Bone marrow (tissue), 2 donors: ENCODE data around the gene CERS4.
"Not testable (repeated sequence)": the region's sequence is repeated elsewhere in the genome, so short reads cannot be mapped to it uniquely, and the experiment has no call there.

Experiments
- DNase-seq, 2 donors: peaks; one replicate each; lab custom pipeline; 2025; lab: John Stamatoyannopoulos, UW

Gene CERS4

DNA sequence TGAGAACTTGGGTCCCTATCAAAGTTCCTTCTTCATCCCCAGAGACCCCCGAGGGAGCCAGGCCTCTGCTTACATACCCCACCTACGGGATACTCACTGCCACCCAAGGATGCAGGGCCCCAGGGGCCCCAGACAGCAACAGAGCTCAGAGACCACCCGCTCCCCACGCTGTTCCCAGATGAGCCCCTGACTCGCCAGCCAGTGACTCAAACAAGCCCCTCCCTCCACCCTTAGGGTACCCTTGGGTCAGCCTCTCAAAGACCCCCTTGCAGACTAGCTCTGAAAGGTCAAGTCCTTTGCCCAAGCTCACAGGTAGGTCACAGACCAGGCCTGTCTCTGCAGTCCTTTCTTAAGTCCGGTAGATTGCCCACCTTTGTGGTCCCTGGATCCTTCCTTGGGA is 53.3 kb downstream of the CERS4 start:
- DNase-seq: no peak

DNA sequence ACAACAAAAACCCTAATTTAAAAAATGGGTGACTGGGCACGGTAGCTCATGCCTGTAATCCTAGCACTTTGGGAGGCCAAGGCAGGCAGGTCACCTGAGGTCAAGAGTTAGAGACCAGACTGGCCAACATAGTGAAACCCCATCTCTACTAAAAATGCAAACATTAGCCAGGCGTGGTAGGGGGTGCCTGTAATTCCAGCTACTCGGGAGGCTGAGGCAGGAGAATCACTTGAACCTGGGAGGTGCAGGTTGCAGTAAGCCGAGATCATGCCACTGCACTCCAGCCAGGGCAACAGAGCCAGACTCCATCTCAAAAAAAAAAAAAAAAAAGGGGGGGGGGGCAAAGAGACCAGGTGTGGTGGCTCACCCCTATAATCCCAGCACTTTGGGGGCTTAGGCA is 55.1 kb downstream of the CERS4 start:
- DNase-seq: not testable (repeated sequence)

GRCh38 chr19:8265872-8266271 is 56.7 kb downstream of the CERS4 start:
- DNase-seq: no peak

DNA sequence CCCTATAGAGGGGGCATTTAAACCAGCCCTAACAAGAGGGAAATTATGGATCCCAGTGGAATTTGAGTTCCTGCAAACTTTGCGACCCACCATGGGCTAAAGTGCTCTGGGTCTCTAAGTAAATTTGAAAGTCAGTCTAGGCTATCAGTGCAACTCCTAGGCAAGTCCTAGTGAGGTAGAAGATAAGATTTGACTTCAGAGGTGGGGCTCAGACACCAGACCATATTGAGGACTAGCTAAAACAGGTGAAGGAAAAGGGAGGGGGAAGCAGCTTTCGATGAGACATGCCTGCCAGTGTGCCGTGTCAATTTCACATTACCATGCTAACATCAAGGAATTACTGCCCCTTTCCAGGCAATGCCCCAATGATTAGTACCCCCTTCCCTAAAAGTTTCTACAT is 60.6 kb downstream of the CERS4 start:
- no peak for DNase-seq

- not testable (repeated sequence) for DNase-seq
These were observed 67.3 kb downstream of the CERS4 start for GRCh38 chr19:8276508-8276907.

- DNase-seq: not testable (repeated sequence)
These were observed 82.2 kb downstream of the CERS4 start for GRCh38 chr19:8291337-8291736.

GRCh38 chr19:8302357-8302691 is 93.2 kb downstream of the CERS4 start:
- no peak for DNase-seq

DNA sequence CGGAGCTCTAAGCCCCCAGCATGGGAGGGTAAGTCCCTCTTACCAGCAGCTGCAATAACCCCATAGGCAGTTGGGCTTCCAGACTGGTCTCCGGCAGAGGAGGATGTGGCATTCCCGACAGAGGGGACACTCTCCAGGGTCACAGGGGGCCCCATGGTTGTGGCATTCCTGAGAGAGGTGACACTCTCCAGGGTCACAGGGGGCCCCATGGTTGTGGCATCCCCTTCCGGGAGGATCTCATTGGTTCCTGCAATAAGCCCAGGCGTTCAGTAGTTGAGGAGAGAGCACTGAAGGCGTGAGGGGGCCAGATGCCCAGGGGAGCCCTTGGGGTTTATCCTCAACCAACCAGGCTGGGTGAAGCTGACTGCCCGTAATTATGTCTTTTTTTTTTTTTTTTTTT is 93.6 kb downstream of the CERS4 start:
- DNase-seq: no peak

DNA sequence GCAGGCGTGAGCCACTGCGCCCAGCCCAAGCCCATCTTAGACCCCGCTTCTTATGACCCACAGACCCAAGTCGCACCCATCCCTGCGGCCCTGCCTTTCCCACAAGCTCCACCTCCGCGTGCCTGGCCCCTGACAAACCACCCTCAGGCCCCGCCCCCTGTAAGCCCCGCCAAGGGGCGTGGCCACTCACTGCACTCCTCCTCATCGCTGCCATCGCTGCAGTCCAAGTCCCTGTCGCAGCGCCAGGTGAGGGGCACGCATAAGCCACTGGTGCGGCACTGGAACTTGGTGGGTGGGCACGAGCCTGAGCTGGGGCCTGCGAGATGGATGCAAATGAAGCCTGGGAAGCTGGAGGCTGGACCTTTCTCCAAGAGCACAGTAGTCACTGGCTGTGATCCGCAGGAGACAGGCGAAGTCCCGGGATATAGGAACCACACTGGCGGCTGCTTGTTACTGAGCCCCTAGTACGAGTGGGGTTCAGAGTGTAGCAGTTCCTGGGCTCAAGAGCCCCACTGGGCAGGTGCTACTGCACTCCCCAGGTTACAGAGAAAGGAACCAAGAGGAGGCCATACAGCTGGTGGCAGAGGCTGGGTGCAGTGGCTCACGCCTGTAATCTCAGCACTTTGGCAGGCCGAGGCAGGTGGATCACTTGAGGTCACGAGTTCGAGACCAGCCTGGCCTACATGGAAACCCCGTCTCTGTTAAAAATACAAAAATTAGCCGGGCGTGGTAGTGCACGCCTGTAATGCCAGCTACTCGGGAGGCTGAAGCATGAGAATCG is 95.9 kb downstream of the CERS4 start:
- DNase-seq: no peak

DNA sequence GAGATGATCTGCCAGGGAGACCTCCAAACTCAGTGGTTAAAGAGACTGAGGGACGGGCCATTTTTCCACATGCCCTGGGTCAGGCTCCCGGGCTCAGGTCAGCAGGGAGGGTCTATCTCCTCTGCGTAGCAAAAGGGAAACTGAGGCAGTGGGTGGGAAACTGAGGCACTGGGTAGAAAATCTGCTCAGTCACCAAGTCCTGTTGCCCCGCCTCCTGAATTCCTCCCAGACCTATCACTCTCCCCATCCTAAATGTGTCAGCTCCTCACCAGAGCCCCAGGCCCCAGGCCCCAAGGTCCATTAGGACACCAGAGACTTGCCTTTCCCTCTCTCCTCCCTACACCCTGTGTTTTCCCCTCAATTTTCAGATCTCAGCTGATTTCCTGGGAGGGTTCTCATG is 96.6 kb downstream of the CERS4 start:
- no peak for DNase-seq

DNA sequence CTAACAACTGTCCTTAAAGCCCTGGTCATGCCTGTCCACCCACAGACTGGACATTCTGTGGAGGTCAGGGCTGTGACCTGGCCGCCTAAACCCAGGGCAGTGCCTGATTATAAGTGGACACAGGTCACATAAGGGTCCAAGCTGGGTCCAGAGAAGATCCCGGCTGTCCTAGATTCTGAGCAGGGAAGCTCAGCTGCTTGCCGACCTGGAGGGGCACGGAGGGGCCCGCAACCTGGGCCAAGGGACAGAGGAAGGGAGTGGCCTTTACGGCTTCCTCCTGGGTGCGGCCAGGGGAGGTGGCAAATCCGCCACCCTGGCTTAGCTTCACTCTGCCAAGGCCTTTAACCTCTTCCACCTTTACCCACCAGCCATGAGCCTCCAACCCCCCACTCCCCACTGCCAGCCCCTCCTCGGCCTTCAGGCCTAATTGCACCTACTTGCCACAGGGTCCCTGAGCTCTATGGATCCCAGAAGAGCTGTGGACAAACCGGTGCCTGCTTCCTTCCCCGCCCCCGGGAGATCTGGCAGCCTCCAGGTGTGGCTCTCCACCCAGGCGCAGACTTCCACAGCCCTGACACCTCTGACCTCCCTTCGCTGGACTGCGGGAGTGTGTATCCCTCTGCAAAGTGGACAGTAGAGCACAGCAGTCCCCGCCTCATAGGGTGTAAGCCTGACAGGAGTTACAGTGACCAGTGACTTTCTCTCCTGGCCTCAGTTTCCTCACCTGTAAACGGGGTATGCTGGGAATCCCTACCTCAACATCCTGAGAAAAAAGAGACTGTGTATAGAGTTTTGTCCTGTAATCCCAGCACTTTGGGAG is 97.3 kb downstream of the CERS4 start:
- no peak for DNase-seq

DNA sequence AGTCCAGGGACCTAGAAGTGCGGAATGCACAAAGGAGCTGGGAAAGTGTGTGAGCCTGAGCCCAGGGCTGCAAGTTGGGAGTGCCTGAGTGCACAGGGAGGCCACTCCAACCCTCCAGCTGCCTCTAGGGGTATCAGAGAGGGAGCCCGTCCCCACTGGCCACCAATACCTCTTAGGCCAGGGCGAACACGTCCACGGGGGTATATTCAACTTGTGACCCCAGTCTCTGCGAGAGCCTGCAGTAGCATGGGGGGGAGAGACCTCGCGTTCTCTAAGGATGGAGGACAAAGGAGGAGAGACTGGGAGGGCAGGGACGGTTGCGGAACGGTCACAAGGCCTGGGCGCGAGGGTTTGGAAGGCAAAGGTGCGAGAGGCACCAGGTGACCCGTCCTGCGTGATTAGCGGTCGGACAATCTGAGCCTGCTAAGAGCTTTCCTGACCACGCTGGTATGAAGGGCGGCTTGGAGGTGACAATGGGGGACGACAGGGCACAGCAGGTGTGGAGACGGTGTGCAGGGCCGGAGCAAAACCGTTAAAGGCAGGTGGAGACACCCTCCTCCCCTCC is 98.3 kb downstream of the CERS4 start:
- DNase-seq: no peak

GRCh38 chr19:8307965-8308866 is 99.0 kb downstream of the CERS4 start, which contains the start of gene CD320:
Gene CD320, minus strand, starts transcription at chr19:8308358. Its CDS starts 68 bp downstream, at chr19:8308290.
- DNase-seq: peak; percentile 33 to 64

DNA sequence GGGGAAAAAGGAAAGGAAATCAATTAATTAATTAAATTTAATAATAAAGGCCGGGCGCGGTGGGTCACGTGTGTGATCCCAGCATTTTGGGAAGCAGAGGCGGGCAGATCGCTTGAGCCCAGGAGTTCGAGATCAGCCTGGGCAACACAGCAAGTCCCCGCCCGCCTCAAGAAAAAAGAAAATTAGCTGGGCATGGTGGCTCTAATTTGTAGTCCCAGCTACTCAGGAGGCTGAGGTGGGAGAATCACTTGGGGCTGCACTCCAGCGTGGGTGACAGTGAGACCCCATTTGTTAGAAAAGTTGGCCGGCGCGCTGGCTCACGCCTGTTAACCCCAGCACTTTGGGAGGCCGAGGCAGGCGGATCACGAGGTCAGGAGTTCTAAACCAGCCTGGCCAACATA is 99.7 kb downstream of the CERS4 start:
- DNase-seq: no peak

GRCh38 chr19:8310342-8311055 is 101.3 kb downstream of the CERS4 start:
- DNase-seq: no peak

- no peak for DNase-seq
These were observed 102.5 kb downstream of the CERS4 start for GRCh38 chr19:8311461-8312260.
